BJ (cell line): ENCODE measurements around the gene SLC35G2. TPM values are rescaled to one million over a fixed set of nuclear protein-coding genes. Genes with fewer than 3 reads are reported as not detected.
A peak's percentile ranks its signal among the peaks of the same experiment; 100 is the strongest.
"Not testable (repeated sequence)": the region's sequence is repeated elsewhere in the genome, so short reads cannot be mapped to it uniquely, and the experiment has no call there.

Experiments
- CTCF ChIA-PET: fragments of 350-600 bp; formaldehyde crosslinking; extraction: SDS; loops from one replicate; lab custom pipeline; 2021; ENCODE audit warnings: antibody characterized with exemption, inconsistent platforms; lab: Yijun Ruan, JAX
- POLR2A ChIA-PET: fragments of 300-600 bp; sonication (Branson Sonifier 250); formaldehyde crosslinking; extraction: SDS; loops from one replicate; lab custom pipeline; 2021; ENCODE audit warnings: antibody characterized with exemption; lab: Charles Lee
- DNase-seq: peaks from one replicate; pipeline ENCODE4 v3.0.0-alpha.2; 2011; ENCODE audit warnings: low read depth
- H3K27me3 ChIP-seq: 2 replicates; pipeline ENCODE4 v1.6.0; 2011; ENCODE audit warnings: low read length; ENCODE audit not compliant: control insufficient read depth, insufficient read depth
- H3K36me3 ChIP-seq: 2 replicates; pipeline ENCODE4 v1.5.1; 2011; ENCODE audit warnings: low read length; ENCODE audit not compliant: control insufficient read depth, insufficient read depth
- H3K4me3 ChIP-seq: 2 replicates; pipeline ENCODE4 v1.5.1; 2011; ENCODE audit warnings: low read depth, mild to moderate bottlenecking, control low read depth, low read length
- polyA plus RNA-seq: library from polyadenylated mRNA; depleted of rRNA; stranded (reverse); fragments of >200 nt; gene quantifications from 2 replicates; pipeline ENCODE4 v1.2.3, GENCODE V29; 2011
- TF ChIP-seq, protein P1 (sequence below): IDR thresholded peaks from 2 replicates; pipeline ENCODE4 v1.5.1; 2011; ENCODE audit warnings: low read depth, mild to moderate bottlenecking, control low read depth, inconsistent platforms, low read length, moderate library complexity; ENCODE audit not compliant: insufficient read depth

SLC35G2 gene
- polyA plus RNA-seq, 1 experiment = 5.5 TPM

DNA sequence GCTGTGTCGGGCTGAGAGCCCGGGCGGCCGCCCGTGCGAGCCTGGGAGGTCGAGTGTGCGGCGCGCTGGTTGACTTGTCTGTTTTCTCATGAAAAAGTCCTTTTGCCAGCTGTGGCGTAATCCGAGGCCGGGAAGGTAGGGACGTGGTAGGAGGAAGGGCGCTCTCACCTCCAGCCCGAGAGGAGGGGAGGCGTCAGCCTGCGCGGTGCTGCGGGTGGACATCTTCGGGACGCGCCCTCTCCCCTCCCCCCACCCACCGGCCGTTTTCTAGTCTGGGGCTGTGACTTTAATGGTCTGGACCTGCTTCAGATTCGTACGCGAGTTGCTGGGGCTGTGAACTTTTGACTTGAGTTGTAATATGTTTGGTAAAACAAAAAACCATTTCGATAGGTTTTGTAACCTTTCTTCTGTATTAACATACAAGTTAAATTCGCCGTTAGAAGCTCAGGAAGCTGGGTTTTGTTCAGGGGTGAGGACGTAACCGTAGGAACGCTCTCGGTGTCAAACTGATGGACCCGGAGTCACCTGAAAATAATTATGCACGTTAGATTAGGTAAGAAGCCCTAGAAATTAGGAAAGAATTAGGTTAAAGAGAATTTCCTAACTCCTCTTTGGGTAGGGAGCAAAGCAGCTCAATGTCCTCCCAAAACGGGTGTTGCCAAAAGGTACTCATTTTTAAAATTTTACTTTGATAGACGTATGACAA is 43.8 kb downstream of the SLC35G2 start:
- POLR2A ChIA-PET = interaction anchor here (0.6 to 0.8 kb wide), 2 partner anchors 37 to 122 kb away, joined by 3 to 5 read pairs; no protein-coding TSS in a partner anchor
- Histone ChIP-seq H3K36me3 (peaks cover 1% of the 10 kb centered on the region; the same call in 1 of the 2 replicates), H3K4me3 (peak overlapping the region; percentile 64), H3K27me3 (no peaks in the 10 kb centered on the region)
- no peak for DNase-seq
- TF ChIP-seq, protein P1, sequence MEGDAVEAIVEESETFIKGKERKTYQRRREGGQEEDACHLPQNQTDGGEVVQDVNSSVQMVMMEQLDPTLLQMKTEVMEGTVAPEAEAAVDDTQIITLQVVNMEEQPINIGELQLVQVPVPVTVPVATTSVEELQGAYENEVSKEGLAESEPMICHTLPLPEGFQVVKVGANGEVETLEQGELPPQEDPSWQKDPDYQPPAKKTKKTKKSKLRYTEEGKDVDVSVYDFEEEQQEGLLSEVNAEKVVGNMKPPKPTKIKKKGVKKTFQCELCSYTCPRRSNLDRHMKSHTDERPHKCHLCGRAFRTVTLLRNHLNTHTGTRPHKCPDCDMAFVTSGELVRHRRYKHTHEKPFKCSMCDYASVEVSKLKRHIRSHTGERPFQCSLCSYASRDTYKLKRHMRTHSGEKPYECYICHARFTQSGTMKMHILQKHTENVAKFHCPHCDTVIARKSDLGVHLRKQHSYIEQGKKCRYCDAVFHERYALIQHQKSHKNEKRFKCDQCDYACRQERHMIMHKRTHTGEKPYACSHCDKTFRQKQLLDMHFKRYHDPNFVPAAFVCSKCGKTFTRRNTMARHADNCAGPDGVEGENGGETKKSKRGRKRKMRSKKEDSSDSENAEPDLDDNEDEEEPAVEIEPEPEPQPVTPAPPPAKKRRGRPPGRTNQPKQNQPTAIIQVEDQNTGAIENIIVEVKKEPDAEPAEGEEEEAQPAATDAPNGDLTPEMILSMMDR = no peak
- CTCF ChIA-PET = interaction anchor here (0.6 to 2.5 kb wide), 4 partner anchors 13 to 110 kb away, joined by 3 to 7 read pairs (median 3); no protein-coding TSS in a partner anchor

DNA sequence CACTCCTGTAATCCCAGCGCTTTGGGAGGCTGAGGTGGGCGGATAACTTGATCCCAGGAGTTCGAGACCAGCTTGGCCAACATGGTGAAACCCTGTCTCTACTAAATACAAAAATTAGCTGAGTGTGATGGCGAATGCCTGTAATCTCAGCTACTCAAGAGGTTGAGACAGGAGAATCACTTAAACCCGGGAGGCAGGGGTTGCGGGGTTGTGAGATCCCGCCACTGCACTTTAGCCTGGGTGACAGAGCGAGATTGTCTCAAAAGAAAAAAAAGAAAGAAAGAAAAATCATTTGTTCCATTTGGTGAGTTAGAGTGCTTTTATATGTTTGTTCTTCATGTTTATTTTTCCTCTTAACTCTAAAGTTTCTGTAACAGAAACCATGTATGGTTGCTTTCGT is 50.4 kb downstream of the SLC35G2 start:
- Histone ChIP-seq H3K4me3 (no peak overlapping the region), H3K27me3 (no peaks in the 10 kb centered on the region), H3K36me3 (peaks cover 2% of the 10 kb centered on the region)
- CTCF ChIA-PET = interaction anchor here (0.6 to 0.7 kb wide), 2 partner anchors 14 to 1148 kb away, joined by 3 to 5 read pairs; no protein-coding TSS in a partner anchor
- POLR2A ChIA-PET = no interaction called here
- TF ChIP-seq, protein P1 = no peak
- no peak for DNase-seq

DNA sequence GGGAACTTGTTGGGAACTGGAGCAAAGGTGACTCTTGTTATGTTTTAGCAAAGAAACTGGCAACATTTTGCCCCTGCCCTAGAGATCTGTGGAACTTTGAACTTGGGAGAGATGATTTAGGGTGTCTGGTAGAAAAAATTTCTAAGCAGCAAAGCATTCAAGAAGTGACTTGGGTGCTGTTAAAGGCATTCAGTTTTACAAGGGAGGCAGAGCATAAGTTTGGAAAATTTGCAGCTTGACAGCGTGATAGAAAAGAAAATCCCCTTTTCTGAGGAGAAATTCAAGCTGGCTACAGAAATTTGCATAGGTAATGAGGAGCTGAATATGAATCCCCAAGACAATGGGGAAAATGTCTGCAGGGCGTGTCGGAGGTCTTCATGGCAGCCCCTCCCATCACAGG is 53.3 kb downstream of the SLC35G2 start:
- H3K27me3 ChIP-seq, DNase-seq, POLR2A ChIA-PET, H3K4me3 ChIP-seq, H3K36me3 ChIP-seq: not testable (repeated sequence)
- CTCF ChIA-PET = interaction anchor here (2.0 kb wide), 1 partner anchor 141 kb away, joined by 5 read pairs; no protein-coding TSS in a partner anchor

DNA sequence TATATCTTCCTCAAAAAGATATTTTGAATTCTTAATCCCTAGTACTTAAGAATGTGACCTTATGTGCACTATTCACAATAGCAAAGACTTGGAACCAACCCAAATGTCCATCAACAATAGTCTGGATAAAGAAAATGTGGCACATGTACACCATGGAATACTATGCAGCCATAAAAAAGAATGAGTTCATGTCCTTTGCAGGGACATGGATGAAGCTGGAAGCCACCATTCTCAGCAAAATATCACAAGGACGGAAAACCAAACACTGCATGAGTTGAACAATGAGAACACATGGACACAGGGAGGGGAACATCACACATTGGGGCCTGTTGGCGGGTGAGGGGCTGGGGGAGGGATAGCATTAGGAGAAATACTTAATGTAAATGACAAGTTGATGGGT is 60.6 kb downstream of the SLC35G2 start:
- H3K27me3 ChIP-seq, CTCF ChIA-PET, H3K36me3 ChIP-seq, DNase-seq, H3K4me3 ChIP-seq, POLR2A ChIA-PET: not testable (repeated sequence)

DNA sequence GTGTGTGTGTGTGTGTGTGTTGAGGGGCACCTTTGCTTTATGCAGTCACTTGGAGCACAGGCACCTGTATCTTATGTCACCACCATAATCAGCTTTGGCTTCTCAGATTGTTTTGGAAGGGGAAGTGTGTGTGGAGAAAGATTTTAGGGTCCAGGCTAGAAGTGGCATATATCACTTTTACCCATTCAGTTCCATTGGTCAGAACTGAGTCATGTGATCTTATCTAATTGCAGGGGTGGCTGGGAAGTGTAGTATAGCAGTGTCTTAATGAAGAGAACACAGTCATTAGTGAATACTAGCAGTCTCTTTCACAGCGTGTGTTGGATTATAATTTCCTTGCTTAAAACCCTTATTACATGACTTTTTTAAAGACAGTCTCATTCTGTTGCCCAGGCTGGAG is 63.6 kb downstream of the SLC35G2 start:
- POLR2A ChIA-PET = no interaction called here
- H3K27me3 ChIP-seq = no peaks in the 10 kb centered on the region
- DNase-seq = no peak
- no peak overlapping the region for H3K4me3 ChIP-seq
- CTCF ChIA-PET = no interaction called here
- no peaks in the 10 kb centered on the region for H3K36me3 ChIP-seq
- TF ChIP-seq, protein P1 = no peak

DNA sequence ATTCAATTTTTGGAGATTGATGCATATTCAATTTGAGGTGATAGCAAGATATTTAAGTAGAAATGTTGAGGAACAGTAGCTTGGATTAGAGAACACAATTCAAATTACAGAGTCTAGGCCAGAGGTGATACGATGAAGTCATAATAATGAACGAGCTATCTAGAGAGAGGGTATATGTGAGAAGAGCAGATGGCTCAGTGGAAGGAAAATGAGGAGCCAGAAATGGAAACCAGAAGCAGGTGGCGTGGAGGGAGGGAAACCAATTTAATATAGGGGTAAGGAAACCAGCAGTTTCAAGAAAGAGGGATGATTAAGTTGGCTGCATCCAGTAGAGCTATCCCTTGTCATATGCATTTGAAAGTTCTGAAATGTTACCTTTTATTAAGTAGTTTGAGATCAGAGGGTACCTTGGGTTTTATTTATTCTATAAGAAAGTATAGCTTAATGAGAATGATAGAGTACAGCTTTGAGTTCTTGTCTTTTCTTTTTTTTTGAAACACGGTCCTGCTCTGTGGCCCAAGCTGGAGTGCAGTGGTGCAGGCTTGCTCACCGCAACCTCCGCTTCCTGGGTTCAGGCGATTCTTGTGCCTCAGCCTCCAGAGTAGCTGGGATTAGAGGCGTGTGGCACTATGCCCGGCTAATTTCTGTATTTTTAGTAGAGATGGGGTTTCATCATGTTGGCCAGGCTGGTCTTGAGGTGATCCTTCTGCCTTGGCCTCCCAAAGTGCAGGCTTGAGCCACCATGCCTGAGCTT is 65.2 kb downstream of the SLC35G2 start:
- no peak for DNase-seq
- POLR2A ChIA-PET = no interaction called here
- CTCF ChIA-PET = interaction anchor here (0.5 to 1.4 kb wide), 5 partner anchors 10 to 130 kb away, joined by 3 to 5 read pairs (median 3); no protein-coding TSS in a partner anchor

More for the DNA sequence above, 65.2 kb downstream of the SLC35G2 start:
- Histone ChIP-seq H3K27me3 (no peaks in the 10 kb centered on the region), H3K4me3 (no peak overlapping the region), H3K36me3 (no peaks in the 10 kb centered on the region)
- TF ChIP-seq, protein P1 = no peak
